ENCODE data around the gene ANO10.

DNA sequence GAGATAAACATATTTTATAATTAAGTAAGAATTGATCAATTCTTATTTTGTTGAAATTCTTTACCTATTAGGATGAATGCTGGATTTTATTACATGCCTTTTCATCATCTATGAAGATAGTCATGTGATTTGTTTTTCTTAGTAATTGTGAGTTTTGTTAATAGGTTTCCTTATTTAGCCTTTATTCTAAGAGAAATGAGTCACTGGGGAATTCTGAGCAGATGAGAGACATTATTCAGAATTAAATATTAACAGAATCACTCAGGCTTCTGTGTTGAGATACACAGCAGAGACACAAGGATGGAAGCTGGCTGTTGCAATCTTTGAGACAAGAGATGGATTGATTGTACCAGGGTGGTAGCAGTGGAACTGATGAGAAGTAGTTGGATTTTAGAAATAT, 7.4 kb upstream of the ANO10 start:
- TF ChIP-seq, protein P1, sequence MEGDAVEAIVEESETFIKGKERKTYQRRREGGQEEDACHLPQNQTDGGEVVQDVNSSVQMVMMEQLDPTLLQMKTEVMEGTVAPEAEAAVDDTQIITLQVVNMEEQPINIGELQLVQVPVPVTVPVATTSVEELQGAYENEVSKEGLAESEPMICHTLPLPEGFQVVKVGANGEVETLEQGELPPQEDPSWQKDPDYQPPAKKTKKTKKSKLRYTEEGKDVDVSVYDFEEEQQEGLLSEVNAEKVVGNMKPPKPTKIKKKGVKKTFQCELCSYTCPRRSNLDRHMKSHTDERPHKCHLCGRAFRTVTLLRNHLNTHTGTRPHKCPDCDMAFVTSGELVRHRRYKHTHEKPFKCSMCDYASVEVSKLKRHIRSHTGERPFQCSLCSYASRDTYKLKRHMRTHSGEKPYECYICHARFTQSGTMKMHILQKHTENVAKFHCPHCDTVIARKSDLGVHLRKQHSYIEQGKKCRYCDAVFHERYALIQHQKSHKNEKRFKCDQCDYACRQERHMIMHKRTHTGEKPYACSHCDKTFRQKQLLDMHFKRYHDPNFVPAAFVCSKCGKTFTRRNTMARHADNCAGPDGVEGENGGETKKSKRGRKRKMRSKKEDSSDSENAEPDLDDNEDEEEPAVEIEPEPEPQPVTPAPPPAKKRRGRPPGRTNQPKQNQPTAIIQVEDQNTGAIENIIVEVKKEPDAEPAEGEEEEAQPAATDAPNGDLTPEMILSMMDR (IDR thresholded peaks at IDR 0.05; ENCODE audit: extremely low read depth in 1 of 2, insufficient read depth in 1 of 2, low read depth in 1 of 2, low read length in 2 of 2): no peak
- no peak for TF ChIP-seq POLR2A (IDR thresholded peaks at IDR 0.05; ENCODE audit: low read depth, low read length)
